HG03469 (cell line): ENCODE results near the gene CROT.
A peak's percentile ranks its signal among the peaks of the same experiment; 100 is the strongest.
"Not testable (repeated sequence)": the region's sequence is repeated elsewhere in the genome, so short reads cannot be mapped to it uniquely, and the experiment has no call there.

Source experiments
- ATAC-seq: cut with Tn5 transposase; IDR thresholded peaks from one replicate; pipeline ENCODE4 v1.9.1; 2021; ENCODE audit warnings: mild to moderate bottlenecking, moderate library complexity, moderate number of reproducible peaks; ENCODE audit not compliant: unreplicated experiment

CROT gene

GRCh38 chr7:87345166-87345927, at the start of gene CROT:
TSS of gene CROT (plus strand) at chr7:87345664. CDS start at chr7:87349069, 3,405 bp downstream.
- peak; percentile 96 for ATAC-seq

DNA sequence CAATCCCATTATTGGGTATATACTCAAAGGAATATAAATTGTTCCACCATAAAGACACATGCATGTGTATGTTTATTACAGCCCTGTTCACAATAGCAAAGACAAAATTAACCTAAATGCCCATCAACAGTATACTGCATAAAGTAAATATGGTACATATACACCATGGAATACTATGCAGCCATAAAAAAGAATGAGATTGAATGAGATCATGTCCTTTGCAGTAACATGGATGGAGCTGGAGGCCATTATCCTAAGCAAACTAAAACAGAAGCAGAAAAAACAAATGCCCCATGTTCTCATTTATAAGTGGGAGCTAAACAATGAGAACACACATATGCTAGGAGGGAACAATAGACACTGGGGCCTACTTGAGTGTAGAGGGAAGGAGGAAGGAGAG, 44.7 kb upstream of the CROT start:
- no peak for ATAC-seq

- ATAC-seq = no peak
These were observed 34.6 kb upstream of the CROT start for GRCh38 chr7:87310790-87311419.

DNA sequence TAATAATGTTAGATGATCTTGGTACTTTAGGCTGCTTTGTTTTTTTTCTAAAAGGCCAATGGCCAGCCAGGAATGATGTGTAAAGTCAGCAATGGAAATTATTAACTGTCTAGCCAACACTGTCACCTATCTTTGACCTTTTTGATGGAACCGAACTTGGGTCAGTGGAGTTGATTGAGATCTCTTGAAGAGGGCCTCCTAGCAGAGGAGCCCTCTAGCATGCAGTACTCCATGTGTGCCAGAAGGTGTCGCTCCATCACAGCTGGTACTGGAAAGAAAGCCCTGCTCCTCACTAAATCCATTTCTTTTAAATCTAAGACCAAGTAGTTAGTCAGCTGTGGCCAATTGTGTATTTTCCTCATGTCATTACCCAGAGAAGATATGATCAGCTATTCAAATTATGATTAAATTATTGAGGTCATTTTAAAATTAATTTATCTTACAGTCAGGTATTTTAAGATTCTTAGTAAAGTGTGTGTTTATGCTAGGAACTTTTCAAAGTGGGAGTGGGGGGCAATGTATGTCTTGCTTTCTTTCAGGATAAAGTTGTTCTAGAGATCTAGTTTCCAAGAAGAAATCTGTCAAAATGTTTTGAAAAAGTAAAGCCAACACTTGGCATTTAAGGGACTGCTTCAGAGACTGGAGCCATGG, 33.1 kb upstream of the CROT start:
- peak; percentile 66 for ATAC-seq

- peak; percentile 70 for ATAC-seq
These were observed 29.3 kb upstream of the CROT start for GRCh38 chr7:87316097-87316700.

DNA sequence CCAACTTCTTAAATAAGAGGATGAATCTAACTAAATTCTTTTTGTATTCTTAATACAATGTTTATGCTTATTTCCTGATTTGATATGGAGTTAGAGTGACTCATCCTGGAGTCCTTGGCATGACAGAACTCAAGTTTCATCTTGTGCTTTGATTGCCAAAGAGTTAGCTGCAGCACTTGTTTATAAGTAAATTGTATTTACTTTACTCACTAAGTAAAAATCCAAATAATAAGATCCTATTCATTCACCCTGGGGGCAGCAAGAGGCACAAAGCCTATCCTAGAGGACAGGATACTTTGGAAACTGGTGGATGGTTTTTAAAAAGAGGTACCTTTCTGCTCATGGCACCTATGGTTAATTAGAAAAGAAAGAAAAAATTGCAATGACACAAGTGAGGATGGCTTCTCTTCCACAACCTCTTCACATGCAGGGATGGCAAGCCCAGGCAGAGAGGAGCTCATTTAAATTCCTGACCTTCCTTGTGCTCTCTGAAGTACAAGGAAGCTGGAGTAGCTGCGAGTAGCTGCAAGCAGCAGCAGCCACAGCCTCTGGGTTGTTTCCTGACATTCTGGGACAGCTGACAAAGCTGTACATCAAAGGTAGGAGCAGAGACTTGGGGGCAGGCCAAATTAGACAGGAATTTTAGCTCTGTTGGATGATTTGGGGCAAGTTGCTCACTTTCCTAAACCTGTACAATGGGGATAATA, 28.5 kb upstream of the CROT start:
- ATAC-seq = no peak

DNA sequence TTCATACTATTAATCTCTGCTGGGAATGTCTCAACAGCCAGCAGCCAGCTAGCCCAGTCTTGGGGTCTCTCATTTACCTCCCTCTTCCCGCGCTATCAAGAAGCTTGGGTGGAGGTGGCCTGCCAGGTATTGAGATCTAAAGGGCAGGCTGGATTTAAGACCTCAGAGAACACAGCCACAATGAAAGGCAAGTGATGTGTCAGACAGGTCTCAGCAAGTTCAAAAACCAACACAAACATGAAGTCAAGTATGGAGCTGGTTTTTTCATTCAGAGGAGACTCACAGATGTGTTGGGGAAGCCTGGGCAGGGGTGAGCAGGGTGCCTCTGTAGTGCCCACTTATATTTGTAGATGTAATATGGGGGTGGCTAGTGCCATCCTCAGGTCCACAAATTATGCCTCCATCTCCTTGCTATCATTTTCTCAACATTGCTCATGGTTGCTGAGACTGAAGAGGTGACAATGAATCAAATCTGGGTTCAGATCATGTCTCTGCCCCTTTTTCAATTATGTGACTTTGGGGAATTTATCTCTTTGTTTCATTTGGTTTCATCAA, 27.7 kb upstream of the CROT start:
- ATAC-seq = no peak

DNA sequence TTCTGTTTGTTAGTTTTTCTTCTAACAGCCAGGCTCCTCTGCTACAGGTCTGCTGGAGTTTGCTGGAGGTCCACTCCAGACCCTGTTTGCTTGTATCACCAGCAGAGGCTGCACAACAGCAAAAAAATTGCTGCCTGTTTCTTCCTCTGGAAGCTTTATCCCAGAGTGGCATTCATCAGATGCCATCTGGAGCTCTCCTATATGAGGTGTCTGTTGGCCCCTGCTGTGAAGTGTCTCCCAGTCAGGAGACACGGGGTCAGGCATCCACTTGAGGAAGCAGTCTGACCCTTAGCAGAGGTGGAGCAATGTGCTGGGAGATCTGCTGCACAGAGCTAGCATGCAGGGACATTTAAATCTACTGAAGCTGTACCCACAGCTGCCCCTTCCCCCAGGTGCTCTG, 26.7 kb upstream of the CROT start:
- no peak for ATAC-seq

GRCh38 chr7:87319154-87319581, 26.3 kb upstream of the CROT start:
- not testable (repeated sequence) for ATAC-seq

- ATAC-seq = no peak
These were observed 22.6 kb upstream of the CROT start for GRCh38 chr7:87322912-87323311.

GRCh38 chr7:87325576-87326370, 19.7 kb upstream of the CROT start:
- no peak for ATAC-seq

DNA sequence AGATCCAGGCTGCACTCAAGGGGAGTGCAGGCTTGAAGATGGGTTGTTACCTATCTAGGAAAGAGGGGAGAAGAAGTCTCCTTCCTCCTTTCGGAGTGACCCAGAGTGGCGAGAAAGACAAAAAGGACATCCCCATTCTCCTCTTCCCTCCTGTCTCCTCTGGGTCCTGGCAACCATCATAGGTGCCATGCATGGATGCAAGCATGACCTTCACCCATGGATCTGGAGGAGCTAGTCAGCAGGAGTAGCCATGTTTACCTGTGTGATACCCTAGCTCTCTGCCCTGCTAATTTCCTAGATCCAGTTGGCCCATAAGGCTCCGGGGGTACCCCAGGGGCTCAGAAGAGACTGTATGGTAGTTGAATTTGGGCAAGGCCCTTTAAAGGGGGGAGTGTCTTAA, 17.2 kb upstream of the CROT start:
- no peak for ATAC-seq

GRCh38 chr7:87330316-87330715, 15.1 kb upstream of the CROT start:
- ATAC-seq = no peak

DNA sequence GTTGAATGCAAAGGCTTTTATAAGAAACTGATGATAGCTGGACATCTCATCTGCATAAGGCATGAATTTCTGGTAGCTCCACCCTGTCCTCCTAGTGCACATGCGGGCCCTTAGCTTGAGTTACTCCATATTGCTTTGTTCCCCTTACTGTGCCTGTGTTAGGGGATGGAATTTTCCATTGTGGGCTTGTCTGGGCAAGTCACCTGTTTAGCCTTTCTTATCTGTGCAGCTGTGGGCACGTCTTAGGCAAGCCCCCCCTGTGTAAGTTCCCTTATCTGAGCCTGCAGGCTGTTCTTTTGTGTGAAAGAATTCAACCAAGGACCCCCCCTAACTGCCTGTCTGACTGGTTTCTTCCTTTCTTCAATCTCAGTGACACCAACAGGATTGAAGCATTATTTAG, 14.5 kb upstream of the CROT start:
- ATAC-seq = no peak

GRCh38 chr7:87331687-87332252, 13.7 kb upstream of the CROT start:
- ATAC-seq = no peak

GRCh38 chr7:87332321-87332720, 13.1 kb upstream of the CROT start:
- ATAC-seq = no peak

GRCh38 chr7:87336136-87336535, 9.3 kb upstream of the CROT start:
- ATAC-seq = no peak

- ATAC-seq = no peak
These were observed 8.1 kb upstream of the CROT start for GRCh38 chr7:87337331-87337730.

DNA sequence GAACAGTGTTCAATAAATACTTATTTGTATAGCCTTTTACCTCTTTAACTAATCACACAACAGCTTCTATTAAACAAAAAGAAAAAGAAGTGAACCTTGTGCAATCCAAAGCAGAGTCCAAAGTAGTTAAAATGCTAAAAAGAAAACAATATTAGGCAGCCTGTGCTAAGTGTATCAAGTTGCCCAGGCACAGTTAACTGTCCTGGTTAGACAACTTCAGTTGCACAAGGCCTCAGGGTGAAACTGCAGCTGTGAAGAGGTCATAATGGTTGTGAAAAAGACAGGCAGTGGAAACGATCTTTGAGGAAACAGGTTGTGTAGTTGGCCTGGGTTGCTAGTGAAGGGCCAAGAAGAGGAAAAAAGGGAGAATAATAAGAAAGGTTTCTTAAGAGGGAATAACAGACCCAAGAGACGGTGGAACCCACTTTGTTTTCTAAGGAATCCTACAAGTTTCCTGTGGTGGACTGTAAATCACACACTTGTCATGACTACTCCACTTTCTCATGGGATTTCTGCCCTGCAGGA, 6.0 kb upstream of the CROT start:
- no peak for ATAC-seq
